GM19099 (cell line): ENCODE measurements around the gene ADIPOR2.

ENCODE experiments used
- POLR2A ChIP-seq: IDR thresholded peaks from 3 replicates; pipeline ENCODE4 v1.6.1; 2011; ENCODE audit warnings: low read depth; ENCODE audit not compliant: insufficient read length; ENCODE audit errors: extremely low read depth

ADIPOR2 gene

GRCh38 chr12:1822699-1823098, 131.8 kb downstream of the ADIPOR2 start:
- TF ChIP-seq POLR2A = no peak

GRCh38 chr12:1823237-1823636, 132.4 kb downstream of the ADIPOR2 start:
- TF ChIP-seq POLR2A = no peak

- no peak for TF ChIP-seq POLR2A
Measured at GRCh38 chr12:1825382-1826102, 134.7 kb downstream of the ADIPOR2 start.

- TF ChIP-seq POLR2A = no peak
Measured at GRCh38 chr12:1826401-1826800, 135.5 kb downstream of the ADIPOR2 start.

- no peak for TF ChIP-seq POLR2A
Measured at GRCh38 chr12:1826867-1827705, 136.2 kb downstream of the ADIPOR2 start.

- TF ChIP-seq POLR2A = no peak
Measured at GRCh38 chr12:1827826-1828805, 137.2 kb downstream of the ADIPOR2 start.

GRCh38 chr12:1828856-1829255, 138.0 kb downstream of the ADIPOR2 start:
- no peak for TF ChIP-seq POLR2A

- no peak for TF ChIP-seq POLR2A
Measured at GRCh38 chr12:1829306-1829900, 138.5 kb downstream of the ADIPOR2 start.

GRCh38 chr12:1830401-1830845, 139.6 kb downstream of the ADIPOR2 start:
- no peak for TF ChIP-seq POLR2A

- no peak for TF ChIP-seq POLR2A
Measured at GRCh38 chr12:1830981-1831963, 140.4 kb downstream of the ADIPOR2 start.

GRCh38 chr12:1832801-1833595, 142.1 kb downstream of the ADIPOR2 start:
- TF ChIP-seq POLR2A = no peak

- TF ChIP-seq POLR2A = no peak
Measured at GRCh38 chr12:1833596-1834028, 142.7 kb downstream of the ADIPOR2 start.
